Measurements from ENCODE around the gene ARRDC3.
"Not testable (repeated sequence)": the region's sequence is repeated elsewhere in the genome, so short reads cannot be mapped to it uniquely, and the experiment has no call there.

ARRDC3 gene

GRCh38 chr5:91357012-91357634 is 26.0 kb downstream of the ARRDC3 start:
- DNase-seq = no peak

GRCh38 chr5:91354867-91355266 is 28.2 kb downstream of the ARRDC3 start:
- DNase-seq = not testable (repeated sequence)

GRCh38 chr5:91352831-91353695 is 30.1 kb downstream of the ARRDC3 start:
- no peak for DNase-seq

- DNase-seq = no peak
Measured at GRCh38 chr5:91345461-91345860, 37.7 kb downstream of the ARRDC3 start.

- DNase-seq = not testable (repeated sequence)
Measured at GRCh38 chr5:91344661-91345200, 38.4 kb downstream of the ARRDC3 start.

GRCh38 chr5:91343916-91344315 is 39.2 kb downstream of the ARRDC3 start:
- no peak for DNase-seq

GRCh38 chr5:91342931-91343330 is 40.2 kb downstream of the ARRDC3 start:
- not testable (repeated sequence) for DNase-seq

GRCh38 chr5:91341154-91341553 is 42.0 kb downstream of the ARRDC3 start:
- DNase-seq = no peak

- DNase-seq = no peak
Measured at GRCh38 chr5:91340532-91340931, 42.6 kb downstream of the ARRDC3 start.

- peak in 1 of 2 experiments; percentile 13 for DNase-seq
Measured at GRCh38 chr5:91339063-91339705, 43.9 kb downstream of the ARRDC3 start.

- no peak for DNase-seq
Measured at GRCh38 chr5:91332267-91333045, 50.7 kb downstream of the ARRDC3 start.

- DNase-seq = no peak
Measured at GRCh38 chr5:91331705-91332104, 51.4 kb downstream of the ARRDC3 start.

- DNase-seq = no peak
Measured at GRCh38 chr5:91329283-91329682, 53.8 kb downstream of the ARRDC3 start.

- DNase-seq = no peak
Measured at GRCh38 chr5:91328743-91329142, 54.4 kb downstream of the ARRDC3 start.

- not testable (repeated sequence) for DNase-seq
Measured at GRCh38 chr5:91322981-91323380, 60.1 kb downstream of the ARRDC3 start.

GRCh38 chr5:91319667-91320066 is 63.5 kb downstream of the ARRDC3 start:
- DNase-seq = no peak

GRCh38 chr5:91318724-91319123 is 64.4 kb downstream of the ARRDC3 start:
- no peak for DNase-seq
